CD14-positive monocyte (primary cell): ENCODE results near the gene STX10. TPM values are rescaled to one million over a fixed set of nuclear protein-coding genes. Genes with fewer than 3 reads are reported as not detected.

Source experiments
- DNase-seq, 3 donors: peaks; one replicate each; pipeline ENCODE4 v3.0.0-alpha.2; 2011 to 2022
- H2AFZ ChIP-seq: 2 replicates; pipeline ENCODE4 v1.6.0; 2012; ENCODE audit warnings: mild to moderate bottlenecking, low read depth, low read length, inconsistent platforms; ENCODE audit not compliant: insufficient read depth, poor library complexity, severe bottlenecking
- H3K27ac ChIP-seq, 2 donors: 1 replicate in 1 of 2; 2 replicates in 1 of 2; pipeline ENCODE4 v1.5.1; 2012 to 2013; ENCODE audit warnings: low read length in 2 of 2, control low read depth in 1 of 2, inconsistent platforms in 1 of 2, low read depth in 1 of 2, mild to moderate bottlenecking in 1 of 2
- H3K27me3 ChIP-seq, 2 donors: one replicate each; pipeline versions ENCODE4 v1.6.0 to v1.6.1; 2011 to 2013; ENCODE audit warnings: low read length in 2 of 2; ENCODE audit not compliant: control insufficient read depth in 2 of 2, insufficient read depth in 2 of 2
- H3K36me3 ChIP-seq, 2 donors: replicated peaks in 1 of 2; 1 replicate in 1 of 2; 2 replicates in 1 of 2; pipeline versions ENCODE4 v1.5.1 to v1.6.1; 2012 to 2013; ENCODE audit warnings: low read length in 2 of 2, control low read depth in 1 of 2, inconsistent platforms in 1 of 2, mild to moderate bottlenecking in 1 of 2; ENCODE audit not compliant: insufficient read depth in 2 of 2, control insufficient read depth in 1 of 2
- H3K4me1 ChIP-seq, 2 donors: 1 replicate in 1 of 2; 2 replicates in 1 of 2; pipeline versions ENCODE4 v1.5.1 to v1.6.1; 2012 to 2013; ENCODE audit warnings: low read length in 2 of 2, control low read depth in 1 of 2, inconsistent platforms in 1 of 2, mild to moderate bottlenecking in 1 of 2, moderate library complexity in 1 of 2; ENCODE audit not compliant: insufficient read depth in 2 of 2, control insufficient read depth in 1 of 2
- H3K4me2 ChIP-seq: replicated peaks from 2 replicates; pipeline ENCODE3; 2012; ENCODE audit warnings: low read length, moderate library complexity, mild to moderate bottlenecking; ENCODE audit not compliant: poor library complexity, severe bottlenecking; ENCODE audit errors: extremely low read depth
- H3K4me3 ChIP-seq, 3 experiments: fragments of 200-600 bp in 1 of 3; sonication (generic) in 1 of 3; replicated peaks in 1 of 3; 1 replicate in 2 of 3; 2 replicates in 1 of 3; pipeline ENCODE4 v1.5.1; 2011 to 2013; ENCODE audit warnings: low read length in 3 of 3, mild to moderate bottlenecking in 3 of 3, control low read depth in 2 of 3, low read depth in 2 of 3, inconsistent platforms in 1 of 3, moderate library complexity in 1 of 3
- H3K79me2 ChIP-seq: 2 replicates; pipeline ENCODE4 v1.6.0; 2012; ENCODE audit warnings: mild to moderate bottlenecking, control low read depth, inconsistent platforms, low read length, moderate library complexity; ENCODE audit not compliant: insufficient read depth
- H3K9ac ChIP-seq: 2 replicates; pipeline ENCODE4 v1.6.0; 2017; ENCODE audit warnings: low read length, mild to moderate bottlenecking; ENCODE audit not compliant: insufficient read depth, poor library complexity, severe bottlenecking
- H3K9me3 ChIP-seq, 2 donors: replicated peaks in 1 of 2; 1 replicate in 1 of 2; 2 replicates in 1 of 2; pipeline versions ENCODE4 v1.5.1 to v1.6.1; 2012 to 2013; ENCODE audit warnings: low read length in 2 of 2, control low read depth in 1 of 2; ENCODE audit not compliant: control insufficient read depth in 1 of 2, insufficient read depth in 1 of 2
- H4K20me1 ChIP-seq: 2 replicates; pipeline ENCODE4 v1.6.0; 2012; ENCODE audit warnings: mild to moderate bottlenecking, low read length, control low read depth, moderate library complexity; ENCODE audit not compliant: insufficient read depth
- H3K27ac Mint-ChIP-seq, 7 donors: one replicate each; pipeline ENCODE4 v1.8.0; 2020; ENCODE audit warnings: mild to moderate bottlenecking in 7 of 7, mixed read lengths in 7 of 7, moderate library complexity in 6 of 7, inconsistent platforms in 2 of 7
- H3K27me3 Mint-ChIP-seq, 3 donors: one replicate each; pipeline ENCODE4 v1.8.0; 2021 to 2022; ENCODE audit warnings: low read depth in 3 of 3, mild to moderate bottlenecking in 3 of 3, mixed read lengths in 3 of 3, moderate library complexity in 3 of 3, inconsistent platforms in 1 of 3
- H3K36me3 Mint-ChIP-seq, 2 donors: one replicate each; pipeline ENCODE4 v1.8.0; 2020; ENCODE audit warnings: mixed read lengths in 2 of 2, inconsistent platforms in 1 of 2, mild to moderate bottlenecking in 1 of 2
- H3K4me1 Mint-ChIP-seq: one replicate; pipeline ENCODE4 v1.8.0; 2020; ENCODE audit warnings: mild to moderate bottlenecking, mixed read lengths
- H3K4me3 Mint-ChIP-seq, 2 donors: one replicate each; pipeline ENCODE4 v1.8.0; 2020; ENCODE audit warnings: mild to moderate bottlenecking in 2 of 2, mixed read lengths in 2 of 2, moderate library complexity in 1 of 2
- H3K9me3 Mint-ChIP-seq, 7 donors: one replicate each; pipeline ENCODE4 v1.8.0; 2020 to 2022; ENCODE audit warnings: mixed read lengths in 7 of 7, mild to moderate bottlenecking in 6 of 7, moderate library complexity in 6 of 7, inconsistent platforms in 2 of 7
- CTCF ChIP-seq: fragments of 200-600 bp; IDR thresholded peaks from one replicate; pipeline ENCODE4 v1.8.0; 2022; ENCODE audit warnings: antibody characterized with exemption, mild to moderate bottlenecking
- WGBS: methylation state at CpG from one replicate; pipeline ENCODE4 v1.1.5; 2013; ENCODE audit warnings: missing lambda C conversion rate; ENCODE audit not compliant: insufficient coverage; 5-methylcytosine and 5-hydroxymethylcytosine counted together
- intact Hi-C, 2 donors: fragments of 100-400 bp; cut with micrococcal nuclease; formaldehyde crosslinking; loops; one replicate each; pipeline versions ENCODE4 v1.15.0 to v1.15.1; 2023
- polyA plus RNA-seq, 3 donors: library from polyadenylated mRNA; depleted of rRNA in 1 of 3; unstranded in 2 of 3; stranded (reverse) in 1 of 3; fragments of 300-500 nt in 2 of 3; fragments of >200 nt in 1 of 3; fragmentation: Illumina TruSeq in 2 of 3; gene quantifications; 1 replicate in 2 of 3; 2 replicates in 1 of 3; pipeline ENCODE4 v1.2.3, GENCODE V29; 2012 to 2021

STX10 gene
- polyA plus RNA-seq, 3 donors, result 158 to 392 (median 172) TPM

GRCh38 chr19:13103581-13104359, 46.4 kb downstream of the STX10 start:
- Histone ChIP-seq H3K4me3 (peak overlapping the region; percentile 61 to 92 (median 84)), H3K9me3 (no peaks in the 10 kb centered on the region), H3K4me1 (peaks cover 63 to 77% of the 10 kb centered on the region in 2 donors), H3K27ac (peak overlapping the region; percentile 90 to 98), H2AFZ (peak overlapping the region; percentile 96), H3K36me3 (peaks cover 8 to 17% of the 10 kb centered on the region in 2 donors), H3K27me3 (no peaks in the 10 kb centered on the region), H3K79me2 (peaks cover 74% of the 10 kb centered on the region), H3K9ac (peak overlapping the region; percentile 86), H4K20me1 (peaks cover 27% of the 10 kb centered on the region), H3K4me2 (peak overlapping the region; percentile 100)
- 0% methylated on average over 3 of the region's 13 CpGs for WGBS
- DNase-seq, result no peak
- peak overlapping the region; percentile 93 to 97 (median 96) for H3K27ac Mint-ChIP-seq
- H3K4me1 Mint-ChIP-seq, result peaks cover 55% of the 10 kb centered on the region
- intact Hi-C loops, result loop anchor here (5.0 kb wide), 1 partner anchor 49 kb away; the partner anchor contains the start of genes IER2 (in 2 of the 2) and STX10 (in 2 of the 2)
- peak overlapping the region; percentile 91 to 98 for H3K4me3 Mint-ChIP-seq
- TF ChIP-seq CTCF, result no peak
- no peaks in the 10 kb centered on the region for H3K9me3 Mint-ChIP-seq
- H3K27me3 Mint-ChIP-seq, result peaks cover 0 to 1% (median 0%) of the 10 kb centered on the region in 3 donors
- H3K36me3 Mint-ChIP-seq, result peaks cover 11 to 16% of the 10 kb centered on the region in 2 donors

GRCh38 chr19:13102666-13103580, 47.3 kb downstream of the STX10 start, which contains the start of gene LYL1:
LYL1 (minus strand) TSS chr19:13102858; CDS start chr19:13101171, 1,687 bp downstream.
- Histone ChIP-seq H3K27me3 (no peaks in the 10 kb centered on the region), H3K36me3 (peaks cover 8 to 17% of the 10 kb centered on the region in 2 donors), H3K9ac (peak within 1 kb of the TSS; percentile 86), H3K4me2 (peak within 1 kb of the TSS; percentile 100), H3K27ac (peak within 1 kb of the TSS; percentile 90 to 98), H2AFZ (peak within 1 kb of the TSS; percentile 91), H3K4me3 (peak within 1 kb of the TSS; percentile 51 to 92 (median 84)), H3K4me1 (peaks cover 65 to 79% of the 10 kb centered on the region in 2 donors), H3K9me3 (no peaks in the 10 kb centered on the region), H3K79me2 (peaks cover 77% of the 10 kb centered on the region), H4K20me1 (peaks cover 27% of the 10 kb centered on the region)
- H3K27ac Mint-ChIP-seq, result peak within 1 kb of the TSS; percentile 93 to 97 (median 96)
- peak; percentile 86 to 90 (median 89) for DNase-seq
- WGBS, result under 1% methylated on average over 40 of the region's 47 CpGs
- H3K4me1 Mint-ChIP-seq, result peaks cover 55% of the 10 kb centered on the region
- no peak for TF ChIP-seq CTCF
- no peaks in the 10 kb centered on the region for H3K9me3 Mint-ChIP-seq
- peak within 1 kb of the TSS; percentile 87 to 97 for H3K4me3 Mint-ChIP-seq
- H3K27me3 Mint-ChIP-seq, result peaks cover 0 to 1% (median 1%) of the 10 kb centered on the region in 3 donors
- intact Hi-C loops, result loop anchor here (5.0 kb wide), 1 partner anchor 49 kb away; the partner anchor contains the start of genes IER2 (in 2 of the 2) and STX10 (in 2 of the 2)
- H3K36me3 Mint-ChIP-seq, result peaks cover 11 to 16% of the 10 kb centered on the region in 2 donors
